Activated CD4-positive, alpha-beta T cell treated with anti-CD3 and anti-CD28 coated beads for 1 hour (primary cell): ENCODE measurements around the gene WSCD1.

Source experiments
- DNase-seq: peaks from one replicate; pipeline ENCODE4 v3.0.0-alpha.2; 2020

Gene WSCD1

GRCh38 chr17:6069539-6070429 lies at the start of gene WSCD1:
Gene WSCD1 (plus strand): TSS chr17:6070379. CDS start chr17:6080659, 10,280 bp downstream.
- no peak for DNase-seq

- DNase-seq, result no peak
These were observed 49.2 kb upstream of the WSCD1 start for GRCh38 chr17:6021011-6021400.

GRCh38 chr17:6021627-6022026 lies 48.6 kb upstream of the WSCD1 start:
- no peak for DNase-seq

GRCh38 chr17:6023036-6023831 lies 46.9 kb upstream of the WSCD1 start:
- no peak for DNase-seq

GRCh38 chr17:6024576-6024975 lies 45.6 kb upstream of the WSCD1 start:
- DNase-seq, result no peak

- no peak for DNase-seq
These were observed 42.7 kb upstream of the WSCD1 start for GRCh38 chr17:6027342-6028024.

GRCh38 chr17:6028294-6028693 lies 41.9 kb upstream of the WSCD1 start:
- no peak for DNase-seq

GRCh38 chr17:6035801-6036394 lies 34.3 kb upstream of the WSCD1 start:
- DNase-seq, result no peak

GRCh38 chr17:6040504-6040903 lies 29.7 kb upstream of the WSCD1 start:
- no peak for DNase-seq

- no peak for DNase-seq
These were observed 28.9 kb upstream of the WSCD1 start for GRCh38 chr17:6041246-6041645.

GRCh38 chr17:6043405-6043804 lies 26.8 kb upstream of the WSCD1 start:
- DNase-seq, result no peak

GRCh38 chr17:6044261-6044660 lies 25.9 kb upstream of the WSCD1 start:
- DNase-seq, result no peak

- no peak for DNase-seq
These were observed 24.4 kb upstream of the WSCD1 start for GRCh38 chr17:6045621-6046357.

- DNase-seq, result no peak
These were observed 23.7 kb upstream of the WSCD1 start for GRCh38 chr17:6046431-6046830.

- DNase-seq, result no peak
These were observed 23.2 kb upstream of the WSCD1 start for GRCh38 chr17:6046931-6047330.

GRCh38 chr17:6047966-6048365 lies 22.2 kb upstream of the WSCD1 start:
- no peak for DNase-seq

GRCh38 chr17:6048486-6048885 lies 21.7 kb upstream of the WSCD1 start:
- DNase-seq, result no peak

- DNase-seq, result no peak
These were observed 17.3 kb upstream of the WSCD1 start for GRCh38 chr17:6052926-6053325.

GRCh38 chr17:6054372-6054771 lies 15.8 kb upstream of the WSCD1 start:
- DNase-seq, result no peak

- DNase-seq, result no peak
These were observed 14.1 kb upstream of the WSCD1 start for GRCh38 chr17:6056104-6056503.

- no peak for DNase-seq
These were observed 12.6 kb upstream of the WSCD1 start for GRCh38 chr17:6057562-6057961.

- DNase-seq, result no peak
These were observed 10.8 kb upstream of the WSCD1 start for GRCh38 chr17:6059406-6059805.
